Measurements from ENCODE around the gene ACOT7.

DNA sequence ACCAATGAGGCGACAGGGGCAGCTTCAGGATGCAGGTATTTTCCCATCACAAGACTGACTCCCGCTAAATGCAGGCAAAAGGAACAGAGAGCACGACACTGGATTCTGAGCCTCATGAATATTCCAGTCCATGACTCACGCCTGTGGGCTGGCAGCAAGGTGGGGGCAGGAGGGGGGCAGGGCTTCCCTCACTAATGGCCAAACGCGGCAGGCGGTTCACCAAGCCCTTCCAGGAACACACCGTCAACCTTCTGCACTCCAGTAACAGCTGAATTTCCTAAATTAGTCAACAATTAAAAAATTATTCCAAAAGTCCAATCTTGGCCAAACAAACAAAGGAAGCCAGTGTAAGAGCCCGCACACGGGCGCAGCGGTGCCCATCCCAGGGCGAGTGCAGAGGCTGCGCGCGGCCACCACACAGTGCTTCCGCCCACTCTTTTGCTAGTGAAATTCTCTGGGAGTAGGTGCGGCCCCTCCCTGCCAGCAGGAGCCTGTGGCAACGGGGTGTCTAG, 120.1 kb downstream of the ACOT7 start:
- TF ChIP-seq, protein P1, sequence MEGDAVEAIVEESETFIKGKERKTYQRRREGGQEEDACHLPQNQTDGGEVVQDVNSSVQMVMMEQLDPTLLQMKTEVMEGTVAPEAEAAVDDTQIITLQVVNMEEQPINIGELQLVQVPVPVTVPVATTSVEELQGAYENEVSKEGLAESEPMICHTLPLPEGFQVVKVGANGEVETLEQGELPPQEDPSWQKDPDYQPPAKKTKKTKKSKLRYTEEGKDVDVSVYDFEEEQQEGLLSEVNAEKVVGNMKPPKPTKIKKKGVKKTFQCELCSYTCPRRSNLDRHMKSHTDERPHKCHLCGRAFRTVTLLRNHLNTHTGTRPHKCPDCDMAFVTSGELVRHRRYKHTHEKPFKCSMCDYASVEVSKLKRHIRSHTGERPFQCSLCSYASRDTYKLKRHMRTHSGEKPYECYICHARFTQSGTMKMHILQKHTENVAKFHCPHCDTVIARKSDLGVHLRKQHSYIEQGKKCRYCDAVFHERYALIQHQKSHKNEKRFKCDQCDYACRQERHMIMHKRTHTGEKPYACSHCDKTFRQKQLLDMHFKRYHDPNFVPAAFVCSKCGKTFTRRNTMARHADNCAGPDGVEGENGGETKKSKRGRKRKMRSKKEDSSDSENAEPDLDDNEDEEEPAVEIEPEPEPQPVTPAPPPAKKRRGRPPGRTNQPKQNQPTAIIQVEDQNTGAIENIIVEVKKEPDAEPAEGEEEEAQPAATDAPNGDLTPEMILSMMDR (IDR thresholded peaks at IDR 0.05; ENCODE audit: low read length): no peak
- TF ChIP-seq EZH2 (optimal IDR thresholded peaks at IDR 0.05; ENCODE audit: low read depth, low read length) (no peak), EZH2phosphoT487 (IDR thresholded peaks at IDR 0.05; ENCODE audit: low read length) (no peak)
